ENCODE results near the gene AGR2. TPM values are rescaled to one million over a fixed set of nuclear protein-coding genes. Genes with fewer than 3 reads are reported as not detected.

AGR2 gene
- total RNA-seq, 4 donors from 2014 or later: not detected

GRCh38 chr7:16776053-16776452 lies 28.7 kb downstream of the AGR2 start:
- TF ChIP-seq CTCF (IDR thresholded peaks at IDR 0.05; ENCODE audit: low read depth): no peak

- TF ChIP-seq CTCF (IDR thresholded peaks at IDR 0.05; ENCODE audit: low read depth): no peak
Observed at GRCh38 chr7:16774986-16775385, 29.8 kb downstream of the AGR2 start.

GRCh38 chr7:16774294-16774693 lies 30.5 kb downstream of the AGR2 start:
- TF ChIP-seq CTCF (IDR thresholded peaks at IDR 0.05; ENCODE audit: low read depth): no peak

- TF ChIP-seq CTCF (IDR thresholded peaks at IDR 0.05; ENCODE audit: low read depth): no peak
Observed at GRCh38 chr7:16773884-16774283, 30.9 kb downstream of the AGR2 start.

GRCh38 chr7:16773326-16773725 lies 31.5 kb downstream of the AGR2 start:
- no peak for TF ChIP-seq CTCF (IDR thresholded peaks at IDR 0.05; ENCODE audit: low read depth)

- TF ChIP-seq CTCF (IDR thresholded peaks at IDR 0.05; ENCODE audit: low read depth): no peak
Observed at GRCh38 chr7:16770657-16771329, 34.0 kb downstream of the AGR2 start.

GRCh38 chr7:16765436-16765859 lies 39.4 kb downstream of the AGR2 start:
- no peak for TF ChIP-seq CTCF (IDR thresholded peaks at IDR 0.05; ENCODE audit: low read depth)

Measured in subcutaneous adipose tissue (tissue), 4 donors.